NCI-H1417 treated with DMSO at 0.1 percent for 48 hours (cell line): ENCODE measurements around the gene NOP9.

Experiments
- DNase-seq: peaks from one replicate; lab custom pipeline; 2025; lab: John Stamatoyannopoulos, UW

NOP9 gene

DNA sequence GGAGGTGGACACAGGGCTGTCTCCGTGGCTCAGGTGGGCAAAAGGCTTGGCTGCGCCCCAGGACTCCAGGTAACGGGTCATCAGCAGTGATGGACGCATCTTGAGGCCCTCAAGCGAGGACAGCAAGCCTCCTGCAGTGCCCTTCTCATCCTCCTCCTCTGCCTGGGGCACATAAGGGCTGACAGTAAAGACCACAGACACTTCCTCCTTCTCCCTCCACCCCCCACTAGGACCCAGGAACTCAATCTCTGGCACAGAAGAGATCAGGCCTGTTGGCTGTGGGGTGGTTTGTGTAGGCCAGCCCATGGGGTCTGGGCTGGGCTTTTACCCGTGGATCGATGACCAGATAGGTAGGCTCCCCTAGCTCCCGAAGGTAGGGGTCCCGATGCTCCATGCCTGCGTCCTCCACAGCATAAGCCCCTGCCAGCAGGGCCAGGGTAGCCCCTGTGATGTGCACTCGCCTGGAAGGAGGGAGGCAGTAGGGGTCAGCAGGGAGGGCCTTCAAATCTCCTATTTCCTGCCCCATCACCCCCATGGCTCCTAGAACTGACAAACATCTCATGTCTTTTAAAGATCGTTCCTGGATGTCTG is 29.5 kb downstream of the NOP9 start:
- no peak for DNase-seq

DNA sequence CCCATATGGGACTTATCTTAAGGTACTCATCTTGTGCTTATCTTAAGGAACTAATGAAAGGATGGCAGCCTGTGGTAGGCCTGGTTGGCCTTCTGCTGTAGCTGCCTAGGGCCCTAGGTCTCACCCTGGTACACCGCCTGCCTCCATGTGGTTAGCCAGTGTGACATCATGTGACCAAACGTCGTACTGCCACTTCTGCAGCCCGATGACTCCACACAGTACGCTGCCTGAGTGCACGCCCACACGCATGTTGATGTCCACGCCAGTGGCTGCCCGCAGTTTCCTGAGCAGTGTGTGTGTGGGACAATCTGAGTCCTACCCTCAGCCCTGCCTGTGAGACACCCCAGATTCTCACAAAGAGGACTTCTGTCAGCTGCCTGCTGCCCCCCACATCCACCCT is 30.1 kb downstream of the NOP9 start:
- DNase-seq: no peak

DNA sequence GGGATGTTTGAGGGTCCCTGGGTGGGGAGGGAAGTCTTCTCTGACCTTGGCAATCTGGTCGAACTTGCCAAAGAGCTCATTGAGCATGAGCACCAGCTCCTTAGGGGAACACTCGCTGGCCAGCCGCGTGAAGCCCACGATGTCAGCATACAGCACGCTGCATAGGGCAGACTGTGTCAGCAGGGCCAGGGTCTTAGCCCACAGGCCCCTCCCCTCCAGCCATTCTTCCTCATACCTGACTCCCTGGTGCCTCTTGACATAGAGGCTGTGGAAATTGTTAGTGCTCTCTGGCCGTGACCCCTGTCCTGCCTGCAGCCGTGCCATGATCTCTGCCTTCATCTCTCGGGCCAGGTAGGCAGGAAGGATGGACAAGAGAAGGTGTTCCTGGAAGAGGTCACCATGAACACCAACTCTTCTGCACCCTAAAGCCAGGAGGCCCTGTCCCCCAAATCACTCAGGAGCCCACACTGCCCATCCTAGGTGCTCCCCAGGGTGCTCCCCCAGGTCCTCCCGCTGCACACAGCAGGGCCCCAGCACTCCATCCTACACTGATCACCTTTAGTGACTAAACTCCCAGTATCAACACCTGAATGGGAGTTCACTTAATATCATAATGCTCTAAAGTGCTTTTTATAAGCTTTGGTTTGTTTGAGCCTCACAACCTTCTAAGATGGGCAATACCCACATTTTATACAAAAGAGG is 31.5 kb downstream of the NOP9 start:
- no peak for DNase-seq

DNA sequence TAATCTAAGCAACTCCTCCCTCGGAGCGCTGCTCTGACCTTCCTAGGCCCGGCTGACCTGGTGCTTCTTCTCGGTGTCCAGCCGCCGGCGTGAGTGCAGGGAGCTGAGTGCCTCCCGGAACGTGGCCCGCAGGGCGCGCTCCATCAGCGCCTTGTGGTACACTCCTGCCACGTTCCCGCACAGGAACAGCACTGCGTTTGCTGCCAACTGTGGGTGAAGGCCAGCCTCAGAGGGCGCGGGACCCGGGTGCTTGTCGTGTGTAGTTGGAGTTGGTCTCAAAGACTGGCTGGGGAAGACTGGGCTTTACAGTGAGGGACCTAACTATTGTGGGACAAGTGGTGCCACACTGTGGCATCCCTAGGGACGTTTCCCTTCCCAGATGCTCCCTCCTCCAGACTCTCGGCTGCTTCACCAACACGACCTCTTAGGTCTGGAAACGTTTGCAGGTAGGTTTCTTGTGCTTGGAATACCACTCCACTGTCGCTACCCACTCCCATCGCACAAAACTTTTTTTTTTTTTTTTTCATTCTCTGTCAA is 32.1 kb downstream of the NOP9 start:
- no peak for DNase-seq

DNA sequence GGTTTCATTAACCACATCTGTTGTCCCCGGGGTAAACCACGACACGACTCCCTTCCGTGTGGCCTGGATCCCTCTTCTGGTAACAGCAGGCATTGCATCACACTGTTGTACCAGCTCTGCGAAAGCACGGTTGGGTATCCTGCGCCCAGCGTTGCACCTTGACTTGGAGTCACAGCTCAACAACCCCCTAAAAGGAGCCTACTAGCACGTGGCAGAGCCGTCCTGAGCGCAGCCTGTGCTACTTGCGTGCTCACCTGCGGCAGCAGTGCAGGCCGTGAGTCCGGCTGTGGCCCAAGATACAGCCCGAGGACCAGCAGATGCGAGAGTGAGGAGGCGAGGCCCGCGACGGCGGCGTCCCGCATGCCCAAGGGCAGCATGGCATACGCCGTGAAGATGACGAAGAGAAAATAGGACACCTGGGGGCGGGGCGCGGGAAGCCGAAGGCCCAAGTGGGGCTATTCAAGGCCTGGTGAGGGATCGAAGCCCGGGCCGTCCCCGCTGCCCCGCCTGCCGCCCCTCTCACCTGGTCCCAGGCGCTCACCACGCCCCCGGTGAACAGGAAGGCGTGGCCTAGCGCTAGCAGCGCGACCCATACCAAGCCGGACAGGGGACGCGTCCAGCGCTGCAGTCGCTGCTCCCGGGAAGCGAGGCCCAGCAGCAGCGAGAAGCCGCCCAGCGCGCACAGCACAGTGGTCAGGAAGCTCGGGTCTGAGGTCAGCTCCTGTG is 32.8 kb downstream of the NOP9 start:
- DNase-seq: peak; percentile 30

DNA sequence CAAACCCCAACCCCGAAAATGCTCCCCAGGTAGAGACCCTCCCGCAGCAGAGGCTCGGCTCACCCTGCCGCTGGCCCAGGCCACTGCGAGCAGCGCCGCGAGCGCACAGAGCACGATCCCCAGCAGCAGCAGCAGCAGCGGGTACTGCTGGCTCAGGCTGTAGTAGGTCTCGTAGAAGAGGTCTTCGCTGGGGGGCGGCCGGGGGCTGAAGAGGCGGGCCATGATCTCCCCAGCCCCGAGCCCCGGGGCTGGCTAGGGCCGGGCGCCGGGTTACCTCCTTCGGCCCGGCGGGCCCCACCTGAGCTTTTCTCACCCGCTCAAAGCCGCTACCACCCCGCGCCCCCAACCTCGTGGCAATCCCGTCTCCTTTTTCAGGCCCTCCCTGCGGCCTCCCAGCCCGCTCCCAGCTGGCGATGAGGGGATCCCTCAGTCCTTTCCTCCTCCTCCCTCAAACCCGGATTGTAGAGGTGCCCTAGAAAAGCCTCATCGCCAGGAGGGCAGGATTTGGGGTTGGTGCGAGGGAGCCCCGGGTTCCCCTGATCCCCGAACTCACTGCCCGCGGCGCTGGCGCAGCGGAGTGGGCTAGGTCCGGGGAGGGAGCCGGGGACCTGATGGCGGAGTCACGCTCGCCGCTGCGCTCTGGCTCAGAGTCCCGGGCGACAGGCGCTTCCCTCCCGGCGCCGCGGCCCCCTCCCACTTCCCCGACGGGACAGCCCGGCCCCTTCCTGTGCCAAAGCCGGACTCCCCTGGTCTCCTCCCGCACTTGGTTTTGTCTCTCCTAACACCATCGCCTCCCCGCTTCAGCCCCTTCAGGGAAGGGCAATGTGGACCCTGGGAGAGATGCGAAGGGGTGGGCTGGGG is 35.0 kb downstream of the NOP9 start, which contains the start of gene ADCY4:
Gene ADCY4 (minus strand): TSS at position 641 of the 861 bp plus-strand sequence. CDS start 419 bp downstream, at position 222.
- DNase-seq: no peak

DNA sequence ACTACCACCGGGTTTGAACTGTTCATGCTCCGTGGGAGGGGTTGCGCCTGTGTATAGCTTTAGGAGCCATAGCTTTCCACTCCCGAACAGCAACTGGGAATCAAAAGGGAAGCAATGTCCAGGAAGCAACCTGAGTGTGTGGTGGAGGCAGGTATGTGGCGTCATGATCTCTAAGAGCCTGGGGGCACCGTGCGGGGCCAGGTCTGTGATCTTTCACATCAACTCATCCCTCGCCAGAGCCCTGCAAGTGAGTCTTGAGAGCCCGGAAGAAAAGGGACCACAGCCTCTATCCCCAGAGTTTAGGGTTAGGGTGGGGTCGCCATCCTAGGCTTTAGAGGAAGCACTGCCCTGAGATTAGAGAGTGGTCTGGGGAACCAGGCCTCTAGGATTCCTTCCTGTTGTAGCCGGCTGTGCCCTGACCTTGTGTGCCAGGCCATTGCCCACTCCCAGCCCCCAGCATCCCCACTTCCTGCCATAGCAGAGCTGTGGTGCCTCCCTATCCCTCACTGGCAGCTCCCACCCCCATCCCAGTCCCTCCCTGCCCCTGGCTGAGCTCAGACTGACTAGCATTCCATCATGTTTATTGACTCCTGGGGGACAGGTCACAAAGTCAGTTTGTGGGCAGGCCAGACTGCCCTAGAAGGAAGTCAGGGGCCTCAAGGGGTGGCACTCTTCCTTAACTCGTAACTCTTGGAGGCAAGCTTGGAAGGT is 36.0 kb downstream of the NOP9 start:
- DNase-seq: no peak

DNA sequence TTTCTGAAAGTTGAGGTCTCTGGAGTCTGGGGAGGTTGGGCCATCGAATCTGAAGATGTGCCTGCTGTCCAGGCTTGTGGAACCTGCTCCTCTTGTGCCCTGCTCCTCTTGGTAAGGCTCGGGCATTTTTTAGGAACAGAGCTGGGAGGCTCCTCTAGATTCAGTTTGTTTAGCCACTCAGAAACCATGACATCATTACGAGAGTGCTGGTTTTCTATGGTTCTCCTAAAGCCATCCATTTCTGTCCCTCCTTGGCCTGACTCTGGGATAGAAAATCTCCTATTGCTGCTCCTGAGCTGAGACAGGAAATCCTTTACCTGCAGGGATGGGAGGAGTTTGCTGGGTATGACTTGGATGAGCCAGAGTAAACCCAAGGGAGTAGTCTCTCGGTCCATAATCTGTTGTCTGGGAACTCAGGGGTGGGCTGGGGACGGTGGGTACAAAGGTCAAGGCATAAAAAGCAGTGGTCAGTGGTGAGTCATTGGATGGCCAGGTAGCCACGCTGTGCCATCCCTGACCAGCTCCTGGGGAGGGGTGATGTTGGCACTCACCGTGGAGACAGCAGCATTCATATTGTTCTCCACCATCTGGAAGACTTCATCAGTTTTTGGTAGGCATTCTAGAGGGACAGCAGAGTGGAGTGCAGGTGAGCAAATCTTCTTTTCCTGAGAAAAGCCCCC is 37.6 kb downstream of the NOP9 start:
- no peak for DNase-seq

DNA sequence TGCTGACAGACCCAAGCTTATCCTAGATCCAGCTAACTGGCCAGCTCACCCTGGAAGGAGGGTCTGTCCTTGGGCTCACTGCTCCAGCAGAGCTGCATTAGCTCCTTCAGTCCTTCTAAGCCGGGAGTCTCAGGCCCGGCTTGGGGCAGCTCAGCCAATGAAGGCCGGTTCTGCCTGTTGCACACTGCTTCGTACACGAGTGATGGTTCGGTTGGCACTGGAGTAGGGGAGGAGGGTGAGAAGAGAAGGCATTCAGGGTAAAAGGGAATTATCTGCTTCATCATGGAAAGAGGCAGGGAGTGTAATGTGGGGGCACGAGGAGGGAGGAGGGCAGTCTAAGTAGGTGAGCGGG is 38.1 kb downstream of the NOP9 start:
- DNase-seq: no peak

DNA sequence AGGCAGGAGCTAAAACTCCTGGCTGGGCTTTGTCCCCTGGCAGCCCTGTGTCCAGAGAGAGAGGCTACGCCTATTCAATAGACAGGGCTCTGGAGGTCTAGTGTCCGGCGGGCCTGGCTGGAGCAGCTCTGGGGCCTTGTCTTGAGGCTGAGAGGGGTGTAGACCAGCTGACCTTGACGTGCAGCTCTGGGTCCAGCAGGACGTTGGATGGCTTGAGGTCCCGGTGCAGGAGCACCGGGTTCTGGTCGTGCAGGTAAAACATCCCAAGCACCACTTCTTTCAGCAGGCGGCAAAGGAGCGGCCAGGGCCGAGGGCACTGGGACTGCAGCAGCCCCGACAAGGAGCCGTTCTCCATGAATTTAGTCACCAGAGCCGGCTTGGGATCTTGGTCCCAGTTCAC is 39.2 kb downstream of the NOP9 start:
- no peak for DNase-seq

GRCh38 chr14:24339284-24340151 is 39.9 kb downstream of the NOP9 start, which contains the start of gene RIPK3:
Gene RIPK3 (minus strand): TSS chr14:24339991. CDS start chr14:24339826, 165 bp downstream.
- no peak for DNase-seq

- no peak for DNase-seq
These were observed 41.0 kb downstream of the NOP9 start for GRCh38 chr14:24340606-24341005.

- no peak for DNase-seq
These were observed 43.2 kb downstream of the NOP9 start for GRCh38 chr14:24342889-24343288.

DNA sequence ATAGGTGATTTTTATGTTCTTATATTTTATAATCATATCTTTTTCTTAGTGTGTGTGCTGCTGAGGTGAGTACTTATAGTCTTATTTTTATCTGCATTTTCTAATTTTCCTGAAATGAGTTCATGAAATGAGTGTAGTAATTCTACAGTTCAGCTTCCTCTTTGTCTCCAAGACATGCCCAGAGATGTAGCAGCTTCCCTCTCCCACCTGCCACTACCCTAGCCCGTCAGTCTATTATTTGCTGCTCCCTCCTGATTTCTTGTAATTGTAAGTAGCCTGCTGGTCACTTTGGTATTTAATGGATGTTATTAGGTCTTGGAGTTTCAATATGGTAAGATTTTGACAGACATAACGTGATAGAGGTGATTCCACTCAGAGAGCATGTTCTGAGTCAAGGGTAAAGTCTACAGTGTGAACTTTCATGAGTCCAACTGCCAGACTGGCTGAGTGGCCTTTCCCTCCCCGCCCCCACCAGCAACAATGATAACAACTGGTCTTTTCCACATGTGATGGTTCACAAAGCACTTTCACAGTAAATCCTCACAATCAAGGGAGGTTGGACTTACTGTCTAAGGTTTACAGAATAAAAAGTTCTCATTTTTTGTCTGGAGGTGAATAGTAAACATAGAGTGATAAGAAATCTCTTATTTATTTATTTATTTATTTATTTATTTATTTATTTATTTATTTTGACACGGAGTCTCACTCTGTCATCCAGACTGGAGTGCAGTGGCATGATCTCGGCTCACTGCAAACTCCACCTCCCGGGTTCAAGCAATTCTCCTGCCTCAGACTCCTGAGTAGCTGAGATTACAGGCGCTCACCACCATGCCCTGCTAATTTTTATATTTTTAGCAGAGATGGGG is 44.4 kb downstream of the NOP9 start:
- no peak for DNase-seq

GRCh38 chr14:24347134-24347533 is 47.5 kb downstream of the NOP9 start:
- DNase-seq: no peak

- no peak for DNase-seq
These were observed 48.5 kb downstream of the NOP9 start for GRCh38 chr14:24348186-24348585.

GRCh38 chr14:24349742-24350141 is 50.1 kb downstream of the NOP9 start:
- no peak for DNase-seq

DNA sequence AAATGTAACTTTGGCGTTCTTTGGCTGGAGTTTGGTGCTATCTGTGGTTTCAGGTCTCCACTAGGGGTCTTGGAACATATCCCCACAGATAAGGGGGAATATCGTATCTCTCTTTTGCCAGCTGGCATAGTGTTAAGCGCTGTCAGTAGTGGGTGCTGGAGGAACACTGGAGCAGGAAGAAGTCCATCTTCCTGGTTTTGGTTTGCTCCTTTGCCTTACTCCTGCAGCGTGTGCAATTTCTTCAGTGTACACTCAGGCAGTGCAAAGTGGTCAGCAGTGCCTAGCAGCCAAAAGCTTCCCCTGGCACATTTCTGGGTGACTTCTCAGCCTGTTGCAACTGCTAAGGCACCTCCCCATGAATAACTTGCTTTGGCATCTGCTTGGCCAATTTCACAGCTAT is 51.9 kb downstream of the NOP9 start:
- DNase-seq: no peak
